HCT116 (cell line): Measurements from ENCODE around the gene SNX13.

Source experiments
- CTCF ChIP-seq, 3 experiments: fragments of 200-600 bp in 1 of 3; sonication (generic) in 1 of 3; IDR thresholded peaks in 2 of 3; conservative IDR thresholded peaks in 1 of 3; 2 replicates each; pipeline ENCODE4 v1.5.1; 2012 to 2017; ENCODE audit warnings: low read depth in 2 of 3, low read length in 2 of 3, antibody characterized with exemption in 1 of 3, borderline replicate concordance in 1 of 3, control low read depth in 1 of 3, mild to moderate bottlenecking in 1 of 3, mixed read lengths in 1 of 3, mixed run types in 1 of 3, moderate library complexity in 1 of 3; ENCODE audit not compliant: insufficient read depth in 1 of 3
- EZH2phosphoT487 ChIP-seq: fragments of 200-600 bp; IDR thresholded peaks from 2 replicates; pipeline ENCODE4 v1.6.1; 2018; ENCODE audit warnings: antibody characterized with exemption, borderline replicate concordance
- JUND ChIP-seq: IDR thresholded peaks from 2 replicates; pipeline ENCODE4 v1.6.1; 2012
- MAX ChIP-seq: IDR thresholded peaks from 2 replicates; pipeline ENCODE4 v1.6.1; 2012
- POLR2A ChIP-seq: IDR thresholded peaks from 2 replicates; pipeline ENCODE4 v1.7.0; 2011; ENCODE audit warnings: borderline replicate concordance; ENCODE audit not compliant: insufficient read depth, insufficient read length; ENCODE audit errors: extremely low read depth
- POLR2AphosphoS5 ChIP-seq: IDR thresholded peaks from 2 replicates; pipeline ENCODE4 v1.6.1; 2011; ENCODE audit warnings: mild to moderate bottlenecking, low read depth, low read length, moderate library complexity
- RAD21 ChIP-seq: IDR thresholded peaks from 2 replicates; pipeline ENCODE4 v1.6.1; 2012; ENCODE audit warnings: low read depth, mild to moderate bottlenecking
- REST ChIP-seq: IDR thresholded peaks from 2 replicates; pipeline ENCODE4 v1.6.1; 2012; ENCODE audit warnings: low read depth
- SP1 ChIP-seq: IDR thresholded peaks from 2 replicates; pipeline ENCODE4 v1.6.1; 2012; ENCODE audit warnings: low read depth
- TCF7L2 ChIP-seq: IDR thresholded peaks from 2 replicates; pipeline ENCODE4 v1.7.0; 2011; ENCODE audit warnings: borderline replicate concordance, inconsistent platforms; ENCODE audit not compliant: insufficient read depth, insufficient read length; ENCODE audit errors: extremely low read depth
- ZNF274 ChIP-seq: fragments of 200-500 bp; sonication (Bioruptor generic); IDR thresholded peaks from 2 replicates; pipeline ENCODE4 v1.6.1; 2014; ENCODE audit warnings: mild to moderate bottlenecking, low read depth, low read length, inconsistent platforms

- TF ChIP-seq CTCF (IDR thresholded peaks at IDR 0.05 in 2 of 3, conservative IDR thresholded peaks at IDR 0.05 in 1 of 3; ENCODE audit: borderline replicate concordance in 1 of 3, insufficient read depth in 1 of 3, low read depth in 2 of 3, low read length in 2 of 3): no peak
- TF ChIP-seq POLR2AphosphoS5: no peak
- TF ChIP-seq SP1: no peak
- no peak for TF ChIP-seq TCF7L2
- no peak for TF ChIP-seq POLR2A
- TF ChIP-seq JUND: no peak
- no peak for TF ChIP-seq ZNF274
- no peak for TF ChIP-seq MAX
- no peak for TF ChIP-seq REST
- TF ChIP-seq RAD21: no peak
- no peak for TF ChIP-seq EZH2phosphoT487
Measured at GRCh38 chr7:17966706-17967105, 26.4 kb upstream of the SNX13 start.
